GM12865 (cell line): ENCODE data around the gene PANX3.
A peak's percentile ranks its signal among the peaks of the same experiment; 100 is the strongest.

ENCODE experiments used
- DNase-seq: peaks from one replicate; pipeline ENCODE4 v3.0.0; 2010; ENCODE audit warnings: low read depth
- H3K4me3 ChIP-seq: 2 replicates; pipeline ENCODE4 v1.5.1; 2011; ENCODE audit warnings: mild to moderate bottlenecking, low read depth, low read length, control low read depth
- TF ChIP-seq, protein P1 (sequence below): IDR thresholded peaks from 2 replicates; pipeline ENCODE4 v1.5.1; 2011; ENCODE audit warnings: low read length, control low read depth, low read depth, inconsistent platforms; ENCODE audit not compliant: insufficient read depth; ENCODE audit errors: missing control alignments

Gene PANX3

DNA sequence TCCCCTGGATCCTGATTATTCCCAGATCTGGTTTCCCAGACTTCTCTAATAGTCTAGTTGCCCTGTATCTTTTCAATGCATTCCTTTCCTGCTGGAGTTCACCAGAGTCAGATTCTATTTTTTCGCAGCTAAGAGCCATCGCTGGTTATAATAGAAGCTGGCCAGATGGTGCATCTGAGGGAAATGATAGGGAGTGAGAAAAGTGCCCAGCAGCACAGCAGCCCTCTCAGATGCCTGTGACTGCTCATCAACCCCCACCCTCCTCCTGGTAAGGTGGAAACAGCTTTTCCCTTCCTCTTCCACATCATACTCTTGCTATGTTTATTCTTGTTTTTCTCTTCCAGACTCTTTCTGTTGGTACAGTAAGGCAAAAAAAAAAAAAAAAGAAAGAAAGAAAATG lies 28.7 kb upstream of the PANX3 start:
- DNase-seq: no peak
- no peak overlapping the region for H3K4me3 ChIP-seq
- TF ChIP-seq, protein P1, sequence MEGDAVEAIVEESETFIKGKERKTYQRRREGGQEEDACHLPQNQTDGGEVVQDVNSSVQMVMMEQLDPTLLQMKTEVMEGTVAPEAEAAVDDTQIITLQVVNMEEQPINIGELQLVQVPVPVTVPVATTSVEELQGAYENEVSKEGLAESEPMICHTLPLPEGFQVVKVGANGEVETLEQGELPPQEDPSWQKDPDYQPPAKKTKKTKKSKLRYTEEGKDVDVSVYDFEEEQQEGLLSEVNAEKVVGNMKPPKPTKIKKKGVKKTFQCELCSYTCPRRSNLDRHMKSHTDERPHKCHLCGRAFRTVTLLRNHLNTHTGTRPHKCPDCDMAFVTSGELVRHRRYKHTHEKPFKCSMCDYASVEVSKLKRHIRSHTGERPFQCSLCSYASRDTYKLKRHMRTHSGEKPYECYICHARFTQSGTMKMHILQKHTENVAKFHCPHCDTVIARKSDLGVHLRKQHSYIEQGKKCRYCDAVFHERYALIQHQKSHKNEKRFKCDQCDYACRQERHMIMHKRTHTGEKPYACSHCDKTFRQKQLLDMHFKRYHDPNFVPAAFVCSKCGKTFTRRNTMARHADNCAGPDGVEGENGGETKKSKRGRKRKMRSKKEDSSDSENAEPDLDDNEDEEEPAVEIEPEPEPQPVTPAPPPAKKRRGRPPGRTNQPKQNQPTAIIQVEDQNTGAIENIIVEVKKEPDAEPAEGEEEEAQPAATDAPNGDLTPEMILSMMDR: no peak

GRCh38 chr11:124583781-124584180 lies 27.4 kb upstream of the PANX3 start:
- DNase-seq: no peak
- TF ChIP-seq, protein P1: no peak
- no peak overlapping the region for H3K4me3 ChIP-seq

GRCh38 chr11:124584681-124585372 lies 26.4 kb upstream of the PANX3 start:
- no peak for DNase-seq
- TF ChIP-seq, protein P1: no peak

DNA sequence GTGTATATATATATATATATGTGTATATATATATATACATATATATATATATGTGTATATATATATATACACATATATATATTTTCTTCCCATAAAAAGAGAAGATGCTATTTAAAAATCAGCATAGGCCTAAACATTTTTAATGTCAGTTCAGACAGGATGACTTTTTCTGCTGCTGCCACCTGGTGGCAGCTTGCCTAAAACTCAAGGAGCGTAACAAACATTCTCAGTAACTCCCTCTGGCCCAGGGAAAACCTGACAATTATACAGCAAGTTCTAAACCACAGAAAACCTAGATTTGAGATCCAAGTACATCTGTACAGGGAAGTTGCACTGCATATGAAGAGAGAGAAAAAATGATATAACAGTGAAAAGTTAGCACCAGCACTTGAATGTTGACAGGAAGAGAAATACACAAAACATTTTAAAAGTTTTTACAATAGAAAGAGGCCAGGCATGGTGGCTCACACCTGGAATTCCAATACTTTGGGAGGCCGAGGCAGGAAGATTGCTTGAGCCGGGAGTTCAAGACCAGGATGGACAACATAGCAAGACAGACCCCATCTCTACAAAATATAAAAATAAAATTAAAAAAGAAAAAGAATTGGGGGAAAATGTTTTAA lies 24.9 kb upstream of the PANX3 start:
- no peak overlapping the region for H3K4me3 ChIP-seq
- peak; percentile 65 for DNase-seq
- TF ChIP-seq, protein P1: peak; percentile 63

More at GRCh38 chr11:124584681-124585372, 26.4 kb upstream of the PANX3 start:
- no peak overlapping the region for H3K4me3 ChIP-seq

DNA sequence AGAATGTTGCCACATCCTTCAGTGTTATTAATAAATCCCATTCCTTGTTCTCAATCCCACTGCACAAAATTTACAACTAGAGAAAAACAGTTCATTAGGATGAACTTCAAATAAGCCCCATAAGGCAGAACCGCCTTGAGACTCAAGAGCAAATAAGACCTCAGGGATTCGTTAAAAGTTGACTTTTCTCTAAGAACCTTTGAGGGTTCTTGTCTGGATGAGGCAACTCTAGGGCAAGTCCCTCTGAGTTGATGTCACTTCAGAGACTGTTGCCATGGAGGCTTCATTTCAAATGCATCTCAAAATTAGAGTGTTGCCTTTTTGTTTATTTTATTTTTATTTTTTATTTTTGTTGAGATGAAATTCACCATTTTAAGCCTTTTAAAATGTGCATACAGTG lies 19.8 kb upstream of the PANX3 start:
- TF ChIP-seq, protein P1: no peak
- DNase-seq: no peak
- H3K4me3 ChIP-seq: no peak overlapping the region

DNA sequence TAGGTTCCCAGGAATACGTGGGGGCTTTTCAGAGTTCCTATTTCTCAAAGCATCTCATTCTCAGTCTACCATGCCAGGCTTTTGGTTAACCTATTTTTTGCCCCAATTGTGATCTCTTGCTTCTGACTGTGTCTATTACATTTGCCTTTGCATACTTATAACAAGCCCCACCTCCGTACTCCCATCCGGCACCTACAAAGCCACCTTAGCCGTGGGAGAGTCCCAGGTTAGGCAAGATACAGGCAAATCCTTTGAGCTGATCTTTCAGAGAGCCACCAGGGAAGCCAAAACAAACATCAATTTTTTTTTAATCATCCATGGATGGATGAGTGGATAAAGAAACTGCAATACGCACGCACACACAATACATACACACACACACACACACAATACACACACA lies 18.6 kb upstream of the PANX3 start:
- TF ChIP-seq, protein P1: no peak
- no peak for DNase-seq
- H3K4me3 ChIP-seq: no peak overlapping the region
